ENCODE measurements around the gene MYO1E.

DNA sequence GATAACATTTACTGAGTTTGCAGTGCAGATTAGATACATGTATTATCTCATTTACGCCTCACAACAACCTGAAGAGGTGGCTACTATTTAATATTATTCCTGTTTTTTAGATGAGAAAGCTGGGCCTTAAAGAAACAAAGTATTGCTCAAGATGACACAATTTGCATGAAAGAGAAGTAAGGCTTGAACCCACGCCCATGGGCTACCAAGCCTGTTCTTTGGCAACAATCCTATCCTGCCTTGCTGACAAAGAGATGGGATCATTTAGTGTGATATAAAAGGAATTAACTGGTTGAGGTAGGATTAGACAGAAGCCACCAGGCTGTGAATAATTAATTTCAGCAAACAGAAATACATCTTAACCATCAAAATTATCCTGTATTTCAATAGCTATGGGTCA is 175.2 kb downstream of the MYO1E start:
- TF ChIP-seq, protein P1, sequence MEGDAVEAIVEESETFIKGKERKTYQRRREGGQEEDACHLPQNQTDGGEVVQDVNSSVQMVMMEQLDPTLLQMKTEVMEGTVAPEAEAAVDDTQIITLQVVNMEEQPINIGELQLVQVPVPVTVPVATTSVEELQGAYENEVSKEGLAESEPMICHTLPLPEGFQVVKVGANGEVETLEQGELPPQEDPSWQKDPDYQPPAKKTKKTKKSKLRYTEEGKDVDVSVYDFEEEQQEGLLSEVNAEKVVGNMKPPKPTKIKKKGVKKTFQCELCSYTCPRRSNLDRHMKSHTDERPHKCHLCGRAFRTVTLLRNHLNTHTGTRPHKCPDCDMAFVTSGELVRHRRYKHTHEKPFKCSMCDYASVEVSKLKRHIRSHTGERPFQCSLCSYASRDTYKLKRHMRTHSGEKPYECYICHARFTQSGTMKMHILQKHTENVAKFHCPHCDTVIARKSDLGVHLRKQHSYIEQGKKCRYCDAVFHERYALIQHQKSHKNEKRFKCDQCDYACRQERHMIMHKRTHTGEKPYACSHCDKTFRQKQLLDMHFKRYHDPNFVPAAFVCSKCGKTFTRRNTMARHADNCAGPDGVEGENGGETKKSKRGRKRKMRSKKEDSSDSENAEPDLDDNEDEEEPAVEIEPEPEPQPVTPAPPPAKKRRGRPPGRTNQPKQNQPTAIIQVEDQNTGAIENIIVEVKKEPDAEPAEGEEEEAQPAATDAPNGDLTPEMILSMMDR (IDR thresholded peaks at IDR 0.05): no peak
- no peak for TF ChIP-seq POLR2A (IDR thresholded peaks at IDR 0.05)
